Stimulated activated CD8-positive, alpha-beta memory T cell treated with anti-CD3 and anti-CD28 coated beads, Interleukin-4, amount 100 ng/mL, for 24 hours (primary cell): ENCODE results near the gene ZDHHC4.
A peak's percentile ranks its signal among the peaks of the same experiment; 100 is the strongest.
"Not testable (repeated sequence)": the region's sequence is repeated elsewhere in the genome, so short reads cannot be mapped to it uniquely, and the experiment has no call there.

ENCODE experiments used
- DNase-seq: peaks from one replicate; pipeline ENCODE4 v3.0.0-alpha.2; 2020; ENCODE audit warnings: low read depth

The ZDHHC4 gene

DNA sequence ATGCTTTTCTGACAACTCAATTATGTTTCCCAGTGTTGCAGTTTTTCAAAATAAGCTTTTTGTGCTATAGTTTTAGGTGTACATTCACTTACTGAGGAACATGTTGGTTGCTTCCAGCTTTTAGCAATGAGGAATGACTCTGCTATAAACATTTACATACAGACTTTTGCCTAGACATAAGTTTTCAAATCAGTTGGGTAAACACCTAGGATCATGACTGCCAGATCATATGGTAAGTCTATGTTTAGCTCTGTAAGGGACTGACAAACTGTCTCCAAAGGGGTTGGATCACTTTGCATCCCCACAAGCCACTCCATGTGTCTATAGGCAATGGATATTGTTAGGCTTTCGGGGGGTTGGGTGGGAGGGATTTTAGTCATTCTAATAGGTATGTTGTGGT, 15.1 kb upstream of the ZDHHC4 start:
- no peak for DNase-seq

DNA sequence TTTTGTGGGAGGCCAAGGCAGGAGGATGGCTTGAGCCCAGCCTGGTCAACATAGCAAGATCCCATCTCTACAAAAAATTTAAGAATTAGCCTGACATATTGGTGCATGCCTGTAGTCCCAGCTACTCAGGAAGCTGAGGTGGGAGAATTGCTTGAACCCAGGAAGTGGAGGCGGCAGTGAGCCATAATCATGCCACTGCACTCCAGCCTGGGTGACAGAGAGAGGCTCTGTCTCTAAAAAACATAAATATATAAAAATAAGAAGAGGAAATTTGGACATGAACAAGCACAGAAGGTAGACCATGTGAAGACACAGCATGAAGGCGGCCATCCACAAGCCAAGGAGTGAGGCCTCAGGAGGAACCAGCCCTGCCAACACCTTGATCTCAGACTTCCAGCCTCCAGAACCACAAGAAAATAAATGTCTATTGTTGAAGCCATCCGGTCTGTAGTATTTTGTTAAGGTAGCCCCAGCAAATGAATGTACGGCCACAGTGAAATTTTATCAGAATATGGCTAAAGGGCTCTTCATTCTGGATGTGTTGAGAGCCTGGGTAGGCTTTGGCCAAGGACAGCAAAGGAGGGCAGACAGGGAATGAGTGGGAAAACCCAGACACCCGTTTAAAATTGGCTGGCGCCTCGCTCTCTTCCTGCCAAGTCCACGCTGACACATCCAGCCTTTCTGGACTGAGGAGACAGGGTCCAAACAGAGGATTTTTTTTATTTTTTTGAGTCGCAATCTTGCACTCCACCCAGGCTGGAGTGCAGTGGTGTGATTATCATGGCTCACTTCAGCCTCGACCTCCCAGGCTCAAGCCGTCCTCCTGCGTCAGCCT, 13.1 kb upstream of the ZDHHC4 start:
- no peak for DNase-seq

DNA sequence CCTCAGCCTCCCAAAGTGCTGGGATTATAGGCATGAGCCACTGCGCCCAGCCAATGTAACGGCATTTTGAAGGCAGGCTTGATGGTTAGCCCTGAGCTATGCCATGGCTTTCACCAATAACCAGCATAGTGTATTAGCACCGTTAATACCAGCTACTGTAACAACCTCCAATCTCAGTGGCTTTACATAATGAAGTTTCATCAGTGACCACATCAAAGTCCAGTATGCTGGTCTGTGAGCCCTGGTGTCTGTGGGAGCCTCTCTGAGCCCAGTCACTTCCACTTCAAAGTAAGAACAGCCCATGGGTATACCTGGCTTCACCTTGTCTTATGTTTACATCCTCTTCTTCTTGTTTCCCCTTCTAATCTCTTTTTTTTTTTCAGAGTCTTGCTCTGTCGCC, 11.6 kb upstream of the ZDHHC4 start:
- no peak for DNase-seq

DNA sequence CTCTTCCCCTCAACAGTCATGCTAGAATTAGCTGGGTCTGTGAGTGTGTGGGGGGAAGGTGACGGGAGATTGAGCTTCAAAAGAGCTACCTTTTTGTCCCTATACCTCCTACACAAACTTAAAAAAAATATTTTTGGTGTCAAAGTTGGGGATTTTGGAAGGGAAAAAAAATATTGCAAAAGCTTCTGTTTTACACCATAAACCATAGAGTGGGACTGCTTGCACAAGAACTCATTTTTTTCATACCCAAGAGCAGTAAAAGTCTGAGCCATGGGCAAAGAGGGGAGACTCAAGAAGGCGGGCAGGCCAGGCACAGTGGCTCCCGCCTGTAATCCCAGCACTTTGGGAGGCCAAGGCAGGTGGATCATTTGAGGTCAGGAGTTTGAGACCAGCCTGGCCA, 9.4 kb upstream of the ZDHHC4 start:
- no peak for DNase-seq

DNA sequence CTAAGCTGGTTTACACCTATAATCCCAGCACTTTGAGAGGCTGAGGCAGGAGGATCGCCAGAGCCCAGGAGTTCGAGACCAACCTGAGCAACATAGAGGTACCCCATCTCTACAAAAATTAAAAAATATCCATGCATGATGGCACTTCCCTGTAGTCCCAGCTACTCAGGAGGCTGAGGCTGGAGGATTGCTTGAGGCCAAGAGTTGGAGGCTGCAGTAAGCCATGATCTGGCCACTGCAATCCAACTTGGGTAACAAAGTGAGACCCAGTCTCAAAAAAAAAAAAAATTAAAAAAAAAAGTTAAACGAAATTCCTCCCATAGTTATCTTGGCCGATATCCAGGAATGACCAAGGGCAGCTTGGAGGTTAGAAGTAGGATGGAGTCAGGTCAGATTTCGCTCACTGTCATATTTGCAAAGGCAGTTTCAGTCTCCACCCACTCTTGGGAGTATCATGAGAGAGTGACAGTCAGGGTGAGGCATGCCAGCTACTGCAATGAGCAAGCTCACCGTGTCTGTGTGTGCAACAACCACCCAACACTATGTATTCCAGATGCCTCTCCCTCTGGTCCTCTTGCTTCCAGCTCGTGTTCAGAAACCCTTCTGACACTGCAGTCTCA, 6.0 kb upstream of the ZDHHC4 start:
- DNase-seq = no peak

DNA sequence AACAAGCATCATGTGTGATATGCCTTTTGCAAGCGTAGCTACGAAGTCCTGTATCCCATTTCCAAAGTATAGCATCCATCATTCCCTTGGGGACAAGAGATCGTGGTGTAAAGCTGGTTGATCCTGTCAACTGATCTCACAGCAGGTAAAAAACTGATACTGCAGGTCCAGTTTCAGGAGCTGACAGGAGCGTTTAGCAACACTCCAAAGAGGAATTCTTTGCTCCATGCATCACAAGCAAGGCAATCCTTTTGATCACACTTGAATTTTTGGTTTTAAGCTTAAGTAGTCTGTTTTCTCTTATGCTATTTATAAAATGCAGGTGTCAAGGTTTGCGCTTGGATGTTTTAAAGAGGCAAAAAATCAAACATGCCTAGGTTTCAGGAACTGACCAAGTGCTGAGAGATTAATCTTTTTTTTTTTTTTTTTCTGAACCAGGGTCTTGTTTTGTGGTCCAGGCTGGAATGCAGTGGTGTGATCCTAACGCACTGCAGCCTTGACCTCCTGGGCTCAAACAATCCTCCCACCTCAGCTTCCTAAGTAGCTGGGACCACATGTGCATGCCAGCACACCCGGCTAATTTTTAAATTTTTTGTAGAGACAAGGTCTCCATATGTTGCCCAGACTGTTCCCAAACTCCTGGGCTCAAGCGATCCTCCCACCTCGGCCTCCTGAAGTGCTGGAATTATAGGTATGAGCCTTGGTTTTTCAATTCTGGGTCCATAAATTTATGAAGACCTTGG, 1.8 kb upstream of the ZDHHC4 start:
- DNase-seq = no peak

DNA sequence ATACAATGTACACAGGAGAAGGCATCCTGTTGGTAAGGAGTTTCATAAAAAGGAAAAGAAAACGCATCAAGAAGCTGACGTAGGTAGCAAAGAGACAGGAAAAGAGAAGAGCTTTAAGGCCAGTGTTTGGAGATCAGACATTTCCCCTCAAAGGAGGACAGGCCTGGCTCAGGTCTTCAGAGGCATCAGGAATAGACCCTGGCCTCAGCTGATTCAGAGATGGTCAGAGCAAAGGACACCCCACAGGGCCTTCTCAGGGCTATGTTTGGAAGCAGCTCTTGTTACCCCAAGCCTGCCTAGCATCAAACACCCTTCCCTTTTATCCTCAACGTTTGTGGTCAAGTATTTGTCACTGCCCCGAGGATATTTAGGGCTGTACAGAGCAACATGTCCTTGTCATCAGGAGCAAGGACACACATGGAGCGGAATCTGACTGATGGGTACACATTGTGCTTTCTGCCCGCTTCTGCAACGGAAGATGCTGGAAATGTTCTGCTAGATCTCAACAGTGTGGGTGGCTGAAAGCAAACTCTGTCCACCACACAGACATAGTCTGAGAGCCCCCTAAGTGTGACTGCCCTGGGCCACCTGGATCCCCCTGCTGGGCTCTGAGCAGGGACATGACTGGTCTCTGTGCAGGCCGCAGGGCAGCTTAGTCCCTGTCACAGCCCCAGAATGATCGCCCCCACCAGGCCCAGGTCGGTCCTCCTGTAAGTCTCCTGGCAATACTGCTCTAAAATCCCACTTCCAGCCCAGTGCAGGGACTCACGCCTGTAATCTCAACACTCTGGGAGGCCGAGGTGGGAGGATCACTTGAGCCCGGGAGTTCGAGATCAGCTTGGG, 1.0 kb upstream of the ZDHHC4 start:
- DNase-seq = no peak

DNA sequence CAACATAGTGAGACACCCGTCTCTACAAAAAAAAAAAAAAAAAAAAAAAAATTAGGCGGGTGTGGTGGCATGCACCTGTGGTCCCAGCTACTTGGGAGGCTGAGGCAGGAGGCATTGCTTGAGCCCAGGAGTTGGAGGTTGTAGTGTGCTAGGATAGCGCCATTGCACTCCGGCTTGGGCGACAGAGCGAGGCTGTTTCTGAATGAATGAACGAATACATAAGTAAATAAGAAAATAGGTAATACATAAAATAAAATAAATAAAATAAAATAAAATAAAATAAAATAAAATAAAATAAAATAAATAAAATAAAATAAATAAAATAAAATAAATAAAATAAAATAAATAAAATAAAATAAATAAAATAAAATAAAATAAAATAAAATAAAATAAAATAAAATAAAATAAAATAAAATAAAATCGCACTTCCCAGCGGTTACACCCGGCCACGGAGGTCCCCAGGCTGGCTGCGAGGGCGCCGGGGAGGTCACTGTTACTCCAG, 336 bp upstream of the ZDHHC4 start:
- DNase-seq = not testable (repeated sequence)

DNA sequence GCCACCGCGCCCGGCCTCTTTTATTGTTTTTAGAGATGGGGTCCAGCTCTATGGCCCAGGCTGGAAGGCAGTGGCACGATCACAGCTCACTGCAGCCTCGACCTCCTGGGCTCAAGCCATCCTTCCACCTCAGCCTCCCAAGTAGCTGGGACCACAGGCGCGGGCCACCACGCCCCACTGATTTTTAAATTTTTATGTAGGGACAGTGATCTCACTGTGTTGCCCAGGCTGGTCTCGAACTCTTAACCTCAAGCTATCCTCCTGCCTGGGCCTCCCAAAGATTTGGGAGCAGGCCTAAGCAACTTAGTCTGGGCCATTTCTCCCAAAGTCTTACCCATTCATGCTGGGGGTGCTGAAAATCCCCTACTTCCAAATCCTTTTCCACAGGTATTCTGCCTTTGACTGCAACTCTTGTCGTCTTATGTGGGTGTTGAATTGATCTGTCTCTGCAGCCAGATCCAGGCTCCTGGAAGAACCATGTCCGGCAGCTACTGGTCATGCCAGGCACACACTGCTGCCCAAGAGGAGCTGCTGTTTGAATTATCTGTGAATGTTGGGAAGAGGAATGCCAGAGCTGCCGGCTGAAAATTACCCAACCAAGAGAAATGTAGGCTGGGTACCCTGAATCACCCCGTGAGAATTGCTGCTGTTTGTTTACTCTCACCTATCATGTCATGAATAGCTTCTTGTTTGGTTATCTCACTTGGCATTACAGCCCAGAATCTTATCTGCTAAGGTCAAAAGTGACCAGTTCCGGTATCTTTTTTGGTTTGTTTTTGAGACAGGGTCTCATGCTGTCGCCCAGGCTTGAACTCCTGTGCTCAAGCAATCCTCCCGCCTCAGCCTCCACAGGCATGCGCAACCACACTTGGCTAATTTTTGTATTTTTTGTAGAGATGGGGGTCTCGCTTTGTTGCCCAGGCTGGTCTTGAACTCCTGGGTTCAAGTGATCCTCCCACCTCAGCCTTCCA, 1.1 kb downstream of the ZDHHC4 start:
- no peak for DNase-seq

DNA sequence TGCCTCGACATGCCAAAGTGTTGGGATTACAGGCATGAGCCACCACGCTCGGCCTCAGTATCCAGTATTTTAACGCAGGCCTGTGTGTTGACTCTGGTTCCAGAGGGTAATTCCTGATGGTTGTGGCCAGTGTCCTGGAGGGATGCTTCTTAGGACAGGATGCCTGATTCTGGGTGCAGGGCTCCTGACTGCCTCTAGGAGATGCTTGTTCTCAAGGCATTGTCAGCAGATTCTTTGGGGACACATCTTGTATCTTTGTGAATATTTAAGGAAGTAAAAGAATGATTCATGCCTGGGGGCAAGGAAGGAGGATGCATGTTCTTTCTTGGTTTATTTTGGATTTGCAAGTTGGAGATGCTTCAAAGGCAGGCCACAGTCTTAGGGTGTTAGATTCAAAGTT, 2.2 kb downstream of the ZDHHC4 start:
- no peak for DNase-seq

DNA sequence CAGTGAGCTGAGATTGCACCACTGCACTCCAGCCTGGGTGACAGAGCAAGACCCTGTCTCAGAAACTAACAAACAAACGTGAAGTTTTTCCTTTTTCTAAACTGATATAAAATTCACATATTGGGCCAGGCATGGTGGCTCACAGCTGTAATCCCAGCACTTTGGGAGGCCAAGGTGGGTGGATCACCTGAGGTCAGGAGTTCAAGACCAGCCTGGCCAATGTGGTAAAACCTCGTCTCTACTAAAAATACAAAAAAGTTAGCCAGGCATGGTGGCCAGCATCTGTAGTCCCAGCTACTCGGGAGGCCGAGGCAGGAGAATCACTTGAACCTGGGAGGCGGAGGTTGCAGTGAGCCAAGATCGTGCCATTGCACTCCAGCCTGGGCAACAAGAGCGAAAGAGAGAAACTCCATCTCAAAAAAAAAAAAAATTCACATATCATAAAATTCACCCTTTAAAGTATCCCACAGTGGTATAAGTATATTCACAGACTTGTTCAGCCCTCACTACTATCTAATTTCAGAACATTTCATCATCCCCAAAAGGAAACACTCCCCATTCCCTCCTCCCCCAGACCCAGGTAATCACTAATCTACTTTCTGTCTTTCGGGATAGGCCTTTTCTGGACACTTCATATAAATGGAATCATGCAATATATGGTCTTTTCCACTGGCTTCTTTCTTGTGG, 8.6 kb downstream of the ZDHHC4 start:
- DNase-seq = not testable (repeated sequence)

DNA sequence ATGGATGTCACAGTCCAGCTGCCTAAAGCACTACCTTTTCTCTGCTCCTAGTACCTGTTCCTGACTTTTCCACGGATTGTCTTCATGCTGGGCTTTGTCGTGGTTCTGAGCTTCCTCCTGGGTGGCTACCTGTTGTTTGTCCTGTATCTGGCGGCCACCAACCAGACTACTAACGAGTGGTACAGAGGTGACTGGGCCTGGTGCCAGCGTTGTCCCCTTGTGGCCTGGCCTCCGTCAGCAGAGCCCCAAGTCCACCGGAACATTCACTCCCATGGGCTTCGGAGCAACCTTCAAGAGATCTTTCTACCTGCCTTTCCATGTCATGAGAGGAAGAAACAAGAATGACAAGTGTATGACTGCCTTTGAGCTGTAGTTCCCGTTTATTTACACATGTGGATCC, 11.3 kb downstream of the ZDHHC4 start:
- no peak for DNase-seq

DNA sequence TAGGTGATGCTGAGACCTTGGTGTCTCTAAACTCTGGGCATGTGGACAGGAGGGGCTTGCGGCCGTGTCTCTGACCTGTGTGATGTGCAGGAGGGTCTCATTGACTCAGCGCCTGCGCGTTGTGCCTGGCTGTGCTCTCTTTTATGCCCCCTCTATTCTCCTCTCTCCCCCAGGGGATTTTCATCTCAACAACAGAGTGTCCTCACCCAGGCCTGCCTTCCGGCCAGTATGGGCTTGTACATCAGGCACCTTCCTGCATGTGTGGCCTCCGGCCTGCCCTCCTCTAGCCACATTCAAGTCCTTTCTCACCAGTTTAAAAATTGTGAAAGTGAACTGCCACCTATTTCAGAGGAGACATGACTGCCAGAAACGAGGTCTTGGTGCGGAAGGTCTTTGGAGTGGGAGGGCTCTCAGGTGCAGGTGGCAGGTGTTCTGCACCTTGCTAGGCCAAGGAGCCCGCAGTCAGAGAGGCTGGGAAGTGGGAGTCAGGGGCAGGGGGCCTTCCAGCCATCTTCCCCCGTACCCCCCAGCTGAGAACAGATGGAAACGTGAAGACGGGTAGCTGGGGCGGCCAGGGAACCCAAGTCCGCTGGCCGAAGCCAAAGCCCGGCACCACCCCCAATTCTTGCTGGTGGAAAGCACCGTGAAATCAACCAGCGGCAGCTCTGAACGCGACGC, 12.0 kb downstream of the ZDHHC4 start:
- no peak for DNase-seq

DNA sequence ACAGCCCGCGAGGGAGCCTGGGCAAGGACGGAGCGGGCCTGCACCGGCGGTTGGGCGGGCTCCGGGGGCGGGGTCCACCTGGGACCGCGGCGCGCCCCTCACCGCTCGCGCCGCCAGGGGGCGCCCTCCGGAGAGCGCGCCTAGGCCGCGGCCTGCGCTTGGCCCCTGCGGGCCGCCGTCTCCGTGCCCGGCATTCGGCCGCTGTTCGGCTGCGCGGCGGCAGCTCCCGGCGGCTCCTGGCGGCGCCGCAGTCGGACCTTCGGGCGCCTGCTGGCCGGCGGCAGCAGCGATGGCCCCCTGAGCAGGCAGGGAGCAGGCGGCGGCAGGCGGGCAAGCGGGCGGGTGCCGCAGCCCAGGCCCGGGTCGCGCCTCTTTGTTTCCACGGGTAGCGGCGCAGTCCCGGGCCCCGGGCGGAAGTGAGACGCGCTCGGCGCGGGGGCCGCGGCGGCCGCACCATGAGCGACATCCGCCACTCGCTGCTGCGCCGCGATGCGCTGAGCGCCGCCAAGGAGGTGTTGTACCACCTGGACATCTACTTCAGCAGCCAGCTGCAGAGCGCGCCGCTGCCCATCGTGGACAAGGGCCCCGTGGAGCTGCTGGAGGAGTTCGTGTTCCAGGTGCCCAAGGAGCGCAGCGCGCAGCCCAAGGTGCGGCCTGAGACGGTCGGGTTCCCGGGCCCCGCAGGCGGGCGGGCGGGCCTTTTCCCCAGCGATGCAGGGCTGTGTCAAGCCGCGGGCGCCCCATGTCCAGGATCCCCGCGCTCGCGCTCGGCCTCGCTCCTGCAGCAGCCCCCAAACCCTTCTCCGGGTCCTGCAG, 12.8 kb downstream of the ZDHHC4 start, which contains the start of gene INTS15:
TSS of gene INTS15 (plus strand) at position 193 of the 816 bp plus-strand sequence. CDS start at position 456, 263 bp downstream.
- peak; percentile 71 for DNase-seq

DNA sequence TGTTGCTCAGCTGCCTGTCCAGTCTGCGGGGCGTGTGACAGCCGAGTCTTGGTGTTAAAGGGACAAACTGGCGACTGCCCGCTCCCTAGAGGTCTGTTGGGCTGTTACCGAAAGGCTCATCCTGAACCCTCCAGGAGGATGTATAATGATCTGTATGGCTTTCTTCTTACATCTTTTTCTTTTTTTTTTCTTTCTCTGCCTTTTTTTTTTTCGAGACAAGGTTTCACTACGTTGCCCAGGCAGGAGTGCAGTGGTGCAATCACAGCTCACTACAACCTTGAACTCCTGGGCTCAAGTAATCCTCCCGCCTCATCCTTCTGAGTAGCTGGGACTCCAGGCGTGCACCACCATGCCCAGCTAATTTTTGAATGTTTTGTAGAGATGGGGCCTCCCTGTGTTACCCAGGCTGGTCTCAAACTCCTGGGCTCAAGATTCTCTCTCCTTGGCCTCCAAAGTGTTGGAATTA, 13.4 kb downstream of the ZDHHC4 start:
- no peak for DNase-seq

DNA sequence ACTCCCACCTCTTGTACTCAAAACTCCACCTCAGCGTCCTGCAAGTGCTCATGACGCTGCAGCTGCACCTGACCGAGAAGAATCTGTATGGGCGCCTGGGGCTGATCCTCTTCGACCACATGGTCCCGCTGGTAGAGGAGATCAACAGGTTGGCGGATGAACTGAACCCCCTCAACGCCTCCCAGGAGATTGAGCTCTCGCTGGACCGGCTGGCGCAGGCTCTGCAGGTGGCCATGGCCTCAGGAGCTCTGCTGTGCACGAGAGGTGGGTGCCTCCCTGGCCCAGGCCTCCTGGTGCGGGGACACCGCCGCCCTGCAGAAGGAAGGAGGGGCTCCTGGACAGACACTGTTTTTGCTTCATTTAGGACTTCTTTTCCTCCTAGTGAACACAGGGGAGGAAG, 22.8 kb downstream of the ZDHHC4 start:
- no peak for DNase-seq

DNA sequence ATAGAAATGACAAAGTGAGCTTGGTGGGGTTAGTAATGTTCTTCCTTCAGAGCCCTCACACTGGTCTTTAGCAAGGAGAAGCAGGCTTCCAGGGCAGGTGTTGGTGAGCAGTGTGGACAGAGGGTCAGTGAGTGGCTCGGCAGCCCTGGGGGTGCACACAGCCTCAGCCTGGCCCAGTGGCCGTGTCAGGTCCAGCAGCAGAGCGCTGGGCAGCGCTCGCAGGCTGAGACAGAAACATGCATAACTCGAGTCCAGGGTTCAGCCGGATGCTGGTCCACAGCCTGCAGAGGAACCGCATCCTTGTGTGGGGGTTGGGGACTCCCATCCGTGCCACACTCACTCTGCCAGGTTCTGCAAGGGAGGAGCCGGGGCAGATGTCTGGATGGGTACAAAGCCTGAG, 27.2 kb downstream of the ZDHHC4 start:
- no peak for DNase-seq

DNA sequence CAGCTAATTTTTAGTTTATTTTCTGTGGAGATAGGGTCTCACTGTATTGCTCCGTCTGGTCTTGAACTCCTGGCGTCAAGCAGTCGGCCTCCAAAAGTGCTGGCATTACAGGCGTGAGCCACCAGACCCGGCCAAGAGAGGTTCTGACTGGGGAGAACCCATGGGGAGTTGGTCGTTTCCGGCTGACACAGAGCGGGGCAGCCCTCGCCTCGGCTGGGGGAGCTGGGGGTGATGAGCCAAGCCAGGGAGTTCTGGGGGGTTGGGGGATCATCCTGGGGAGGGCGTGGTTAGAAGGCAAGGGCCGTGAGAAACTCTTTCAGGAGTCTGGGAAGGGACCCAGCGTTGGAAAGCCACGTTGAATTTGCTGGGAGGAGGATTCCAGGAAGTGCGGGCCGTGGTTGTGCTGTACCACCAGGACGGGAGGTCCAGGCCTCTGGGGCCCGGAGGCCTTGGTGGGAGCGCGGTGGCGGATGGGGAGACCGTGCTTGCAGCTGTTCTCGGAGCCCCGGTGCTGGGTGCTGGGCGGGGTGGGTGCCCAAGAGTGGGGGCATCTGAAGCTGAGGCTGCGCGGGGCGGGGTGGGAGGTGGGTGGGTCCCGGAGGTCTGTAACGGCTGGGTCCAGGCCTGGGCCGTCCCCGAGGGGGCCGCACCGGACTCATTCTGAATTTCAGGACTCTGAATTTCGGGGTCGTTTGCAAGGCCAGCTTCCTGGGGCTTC, 29.8 kb downstream of the ZDHHC4 start:
- no peak for DNase-seq
